Trophoblast cell (in vitro differentiated cells and primary cell): ENCODE measurements around the gene GALNT18.

Experiments used
- DNase-seq, 2 donors: peaks; one replicate each; pipeline ENCODE4 v3.0.0-alpha.2; 2016
- H2AFZ ChIP-seq: 2 replicates; pipeline ENCODE4 v1.6.1; 2013; ENCODE audit warnings: low read length, moderate library complexity, mild to moderate bottlenecking; ENCODE audit not compliant: insufficient read depth, poor library complexity
- H2AK5ac ChIP-seq: 2 replicates; pipeline ENCODE4 v1.6.1; 2013; ENCODE audit warnings: mild to moderate bottlenecking, low read length
- H2BK120ac ChIP-seq: 2 replicates; pipeline ENCODE4 v1.6.1; 2013; ENCODE audit warnings: low read length, mild to moderate bottlenecking, moderate library complexity; ENCODE audit not compliant: insufficient read depth, poor library complexity
- H2BK12ac ChIP-seq: 2 replicates; pipeline ENCODE4 v1.6.1; 2013; ENCODE audit warnings: mild to moderate bottlenecking, low read length, moderate library complexity
- H2BK5ac ChIP-seq: 2 replicates; pipeline ENCODE4 v1.6.1; 2013; ENCODE audit warnings: low read length, low read depth, moderate library complexity, mild to moderate bottlenecking; ENCODE audit not compliant: poor library complexity
- H3K14ac ChIP-seq: 2 replicates; pipeline ENCODE4 v1.6.1; 2013; ENCODE audit warnings: mild to moderate bottlenecking, low read length
- H3K18ac ChIP-seq: 2 replicates; pipeline ENCODE4 v1.6.1; 2013; ENCODE audit warnings: mild to moderate bottlenecking, low read length
- H3K23ac ChIP-seq: 2 replicates; pipeline ENCODE4 v1.6.1; 2013; ENCODE audit warnings: low read length
- H3K27ac ChIP-seq: 2 replicates; pipeline ENCODE4 v1.5.1; 2013; ENCODE audit warnings: low read depth, mild to moderate bottlenecking, inconsistent platforms, low read length, moderate library complexity
- H3K27me3 ChIP-seq: 2 replicates; pipeline ENCODE4 v1.6.1; 2013; ENCODE audit warnings: inconsistent platforms, mild to moderate bottlenecking, low read length, moderate library complexity; ENCODE audit not compliant: insufficient read depth
- H3K36me3 ChIP-seq, 2 experiments: 1 replicate in 1 of 2; 2 replicates in 1 of 2; pipeline ENCODE4 v1.6.1; 2013; ENCODE audit warnings: low read length in 2 of 2, mild to moderate bottlenecking in 2 of 2, moderate library complexity in 1 of 2; ENCODE audit not compliant: insufficient read depth in 2 of 2, control insufficient read depth in 1 of 2
- H3K4ac ChIP-seq: 2 replicates; pipeline ENCODE4 v1.6.1; 2013; ENCODE audit warnings: low read depth, mild to moderate bottlenecking, low read length, moderate library complexity
- H3K4me1 ChIP-seq, 2 experiments: 1 replicate in 1 of 2; 2 replicates in 1 of 2; pipeline ENCODE4 v1.6.1; 2013; ENCODE audit warnings: low read length in 2 of 2, mild to moderate bottlenecking in 2 of 2, moderate library complexity in 1 of 2; ENCODE audit not compliant: insufficient read depth in 2 of 2, control insufficient read depth in 1 of 2
- H3K4me2 ChIP-seq: 2 replicates; pipeline ENCODE4 v1.6.1; 2013; ENCODE audit warnings: inconsistent platforms, mild to moderate bottlenecking, low read length, moderate library complexity
- H3K4me3 ChIP-seq: 2 replicates; pipeline ENCODE4 v1.5.1; 2013; ENCODE audit warnings: mild to moderate bottlenecking, low read depth, low read length, inconsistent platforms
- H3K79me1 ChIP-seq: one replicate; pipeline ENCODE4 v1.6.1; 2013; ENCODE audit warnings: low read length
- H3K79me2 ChIP-seq: 2 replicates; pipeline ENCODE4 v1.6.1; 2013; ENCODE audit warnings: low read length, mild to moderate bottlenecking; ENCODE audit not compliant: control insufficient read depth, insufficient read depth, poor library complexity
- H3K9ac ChIP-seq: 2 replicates; pipeline ENCODE4 v1.6.1; 2013; ENCODE audit warnings: mild to moderate bottlenecking, low read length
- H3K9me3 ChIP-seq: 2 replicates; pipeline ENCODE4 v1.6.1; 2013; ENCODE audit warnings: low read depth, mild to moderate bottlenecking, control low read depth, inconsistent platforms, low read length; ENCODE audit not compliant: insufficient read depth
- H4K12ac ChIP-seq: 2 replicates; pipeline ENCODE4 v1.6.1; 2013; ENCODE audit warnings: low read depth, mild to moderate bottlenecking, low read length, moderate library complexity
- H4K8ac ChIP-seq: 2 replicates; pipeline ENCODE4 v1.6.1; 2013; ENCODE audit warnings: low read depth, mild to moderate bottlenecking, low read length, moderate library complexity
- H4K91ac ChIP-seq: one replicate; pipeline ENCODE4 v1.6.1; 2013; ENCODE audit warnings: low read depth, mild to moderate bottlenecking, low read length, moderate library complexity
- WGBS: extraction: QIAGEN DNeasy Blood & Tissue Kit; methylation state at CpG from one replicate; pipeline ENCODE4 v1.1.7; 2013; ENCODE audit warnings: missing lambda C conversion rate; ENCODE audit not compliant: insufficient read length, insufficient coverage; ENCODE audit errors: extremely low coverage; 5-methylcytosine and 5-hydroxymethylcytosine counted together

Gene GALNT18

GRCh38 chr11:11491589-11491988 is 130.2 kb downstream of the GALNT18 start:
- Histone ChIP-seq H3K4me1 (no peaks in the 10 kb centered on the region), H2BK120ac (no peak overlapping the region), H3K4me3 (no peak overlapping the region), H3K14ac (no peak overlapping the region), H4K91ac (no peak overlapping the region), H3K23ac (no peak overlapping the region), H2AK5ac (no peak overlapping the region), H3K4me2 (no peak overlapping the region), H3K36me3 (no peaks in the 10 kb centered on the region), H3K9ac (no peak overlapping the region), H3K27ac (no peak overlapping the region), H4K12ac (no peak overlapping the region), H2AFZ (no peak overlapping the region), H3K4ac (no peak overlapping the region), H3K9me3 (no peaks in the 10 kb centered on the region), H2BK12ac (no peak overlapping the region), H3K79me2 (no peaks in the 10 kb centered on the region), H3K18ac (no peak overlapping the region), H3K27me3 (no peaks in the 10 kb centered on the region), H2BK5ac (no peak overlapping the region), H4K8ac (no peak overlapping the region), H3K79me1 (no peaks in the 10 kb centered on the region)
- no peak for DNase-seq
- no CpG with 5 or more reads among the region's 4 CpGs for WGBS

DNA sequence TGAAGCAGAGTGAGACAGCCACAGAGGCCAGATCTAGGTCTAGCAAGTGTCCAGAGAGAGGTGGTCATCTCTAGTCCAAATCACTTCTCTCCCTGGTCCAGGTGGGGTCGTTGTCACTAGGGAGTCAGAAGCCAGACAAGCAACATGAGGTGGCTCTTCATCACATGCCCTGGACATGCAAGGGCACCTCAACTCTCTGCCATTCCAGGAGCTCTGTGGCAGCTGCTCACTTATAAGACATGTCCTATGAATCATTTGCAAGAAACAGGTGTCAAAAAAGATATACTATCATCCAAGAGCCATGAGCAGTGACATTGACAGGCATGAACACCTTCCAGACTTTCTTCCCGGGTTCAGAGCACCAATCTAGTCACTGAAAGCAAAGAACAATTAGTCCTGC is 130.8 kb downstream of the GALNT18 start:
- no peak overlapping the region for H3K9ac ChIP-seq
- H3K18ac ChIP-seq: no peak overlapping the region
- no peak overlapping the region for H4K91ac ChIP-seq
- no peak overlapping the region for H3K4me2 ChIP-seq
- H3K4me1 ChIP-seq: no peaks in the 10 kb centered on the region
- whole genome bisulfite sequencing: no CpG with 5 or more reads among the region's 2 CpGs
- H2BK120ac ChIP-seq: no peak overlapping the region
- H3K79me2 ChIP-seq: no peaks in the 10 kb centered on the region
- H3K27me3 ChIP-seq: no peaks in the 10 kb centered on the region
- no peak overlapping the region for H3K4me3 ChIP-seq
- no peaks in the 10 kb centered on the region for H3K9me3 ChIP-seq
- H3K79me1 ChIP-seq: no peaks in the 10 kb centered on the region
- H3K4ac ChIP-seq: no peak overlapping the region
- no peak overlapping the region for H3K14ac ChIP-seq
- H4K12ac ChIP-seq: no peak overlapping the region
- H2AFZ ChIP-seq: no peak overlapping the region
- DNase-seq: no peak
- H3K27ac ChIP-seq: no peak overlapping the region
- no peak overlapping the region for H2BK5ac ChIP-seq
- H3K36me3 ChIP-seq: no peaks in the 10 kb centered on the region
- no peak overlapping the region for H4K8ac ChIP-seq
- H2AK5ac ChIP-seq: no peak overlapping the region
- H2BK12ac ChIP-seq: no peak overlapping the region
- H3K23ac ChIP-seq: no peak overlapping the region

DNA sequence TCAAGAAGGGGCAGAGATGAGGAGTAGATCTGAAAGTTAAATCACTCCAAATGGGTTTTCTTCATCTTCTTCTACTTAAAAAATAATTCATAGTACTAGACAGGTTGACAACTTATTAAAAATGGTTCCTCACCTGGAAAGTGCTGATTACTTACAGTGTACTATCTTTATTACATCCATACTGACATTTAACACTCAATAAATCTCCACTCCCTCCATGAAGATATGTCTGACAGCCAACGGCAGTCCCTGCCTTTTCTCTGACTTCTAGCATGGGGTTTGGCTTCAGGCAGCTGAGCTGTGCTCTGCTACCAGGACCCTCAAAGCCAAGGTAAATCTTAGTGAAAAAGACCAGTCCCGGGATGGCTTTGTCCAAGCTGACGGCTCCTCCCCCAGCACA is 135.4 kb downstream of the GALNT18 start:
- Histone ChIP-seq H3K27me3 (no peaks in the 10 kb centered on the region), H3K4me2 (no peak overlapping the region), H3K14ac (no peak overlapping the region), H3K9me3 (no peaks in the 10 kb centered on the region), H2AFZ (no peak overlapping the region), H4K12ac (no peak overlapping the region), H2AK5ac (no peak overlapping the region), H3K4me3 (no peak overlapping the region), H4K8ac (no peak overlapping the region), H3K9ac (no peak overlapping the region), H3K4ac (no peak overlapping the region), H2BK120ac (no peak overlapping the region), H3K36me3 (no peaks in the 10 kb centered on the region), H3K27ac (no peak overlapping the region), H3K18ac (no peak overlapping the region), H3K79me1 (no peaks in the 10 kb centered on the region), H3K79me2 (no peaks in the 10 kb centered on the region), H2BK12ac (no peak overlapping the region), H3K23ac (no peak overlapping the region), H4K91ac (no peak overlapping the region), H2BK5ac (no peak overlapping the region), H3K4me1 (no peaks in the 10 kb centered on the region)
- no peak for DNase-seq
- WGBS: no CpG with 5 or more reads among the region's 3 CpGs

DNA sequence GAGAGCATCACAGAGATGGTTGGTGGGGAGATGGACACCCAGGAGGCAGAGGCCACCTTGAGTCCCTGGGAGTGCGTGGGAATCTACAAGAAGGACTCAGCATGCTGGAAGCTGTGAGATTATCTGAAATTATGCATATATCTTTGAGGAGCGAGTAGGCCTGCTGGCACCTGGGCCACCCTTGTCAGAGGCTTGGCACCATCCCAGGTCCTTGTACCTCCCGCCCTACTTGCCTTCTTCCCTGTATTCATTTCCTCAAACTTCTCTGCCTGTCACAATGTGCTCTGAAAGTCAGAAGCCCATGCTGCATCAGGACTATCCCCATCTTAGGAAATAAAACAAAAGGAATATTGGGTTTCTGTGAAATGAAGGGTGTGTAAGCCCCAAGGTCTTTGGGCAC is 135.8 kb downstream of the GALNT18 start:
- H3K18ac ChIP-seq: no peak overlapping the region
- H3K79me1 ChIP-seq: no peaks in the 10 kb centered on the region
- H3K14ac ChIP-seq: no peak overlapping the region
- no peak overlapping the region for H3K4me3 ChIP-seq
- no CpG with 5 or more reads among the region's 3 CpGs for whole genome bisulfite sequencing
- no peak overlapping the region for H4K91ac ChIP-seq
- H4K12ac ChIP-seq: no peak overlapping the region
- no peak for DNase-seq
- no peak overlapping the region for H2AFZ ChIP-seq
- no peak overlapping the region for H3K4me2 ChIP-seq
- H2BK5ac ChIP-seq: no peak overlapping the region
- H4K8ac ChIP-seq: no peak overlapping the region
- no peaks in the 10 kb centered on the region for H3K4me1 ChIP-seq
- H2BK120ac ChIP-seq: no peak overlapping the region
- no peak overlapping the region for H3K9ac ChIP-seq
- no peaks in the 10 kb centered on the region for H3K9me3 ChIP-seq
- H2AK5ac ChIP-seq: no peak overlapping the region
- no peak overlapping the region for H3K4ac ChIP-seq
- no peaks in the 10 kb centered on the region for H3K27me3 ChIP-seq
- H3K23ac ChIP-seq: no peak overlapping the region
- H3K36me3 ChIP-seq: no peaks in the 10 kb centered on the region
- no peak overlapping the region for H2BK12ac ChIP-seq
- no peak overlapping the region for H3K27ac ChIP-seq
- no peaks in the 10 kb centered on the region for H3K79me2 ChIP-seq
